Esophagus muscularis mucosa (tissue), 4 donors: Measurements from ENCODE around the gene CXCL17. TPM values are rescaled to one million over a fixed set of nuclear protein-coding genes. Genes with fewer than 3 reads are reported as not detected.

Experiments used
- DNase-seq: peaks from one replicate; pipeline ENCODE4 v3.0.0-alpha.2; 2017; ENCODE audit errors: extremely low spot score
- H3K27ac ChIP-seq, 4 donors: fragments of 200-600 bp; sonication (generic); replicated peaks in 1 of 4; 1 replicate in 3 of 4; 2 replicates in 1 of 4; pipeline ENCODE4 v1.5.1; 2016 to 2019; ENCODE audit warnings: mild to moderate bottlenecking in 1 of 4
- H3K27me3 ChIP-seq, 4 donors: fragments of 200-600 bp; sonication (generic); one replicate each; pipeline versions ENCODE4 v1.5.1 to v1.6.0; 2016 to 2019
- H3K36me3 ChIP-seq, 4 donors: fragments of 200-600 bp; sonication (generic); one replicate each; pipeline ENCODE4 v1.5.1; 2016 to 2019
- H3K4me1 ChIP-seq, 4 donors: fragments of 200-600 bp; sonication (generic); one replicate each; pipeline ENCODE4 v1.5.1; 2016 to 2019
- H3K4me3 ChIP-seq, 4 donors: fragments of 200-600 bp; sonication (generic); 1 replicate in 2 of 4; 2 replicates in 2 of 4; pipeline ENCODE4 v1.5.1; 2016 to 2019; ENCODE audit warnings: mild to moderate bottlenecking in 4 of 4, moderate library complexity in 1 of 4
- H3K9me3 ChIP-seq, 4 donors: fragments of 200-600 bp; sonication (generic); 1 replicate in 3 of 4; 2 replicates in 1 of 4; pipeline ENCODE4 v1.5.1; 2016 to 2019
- CTCF ChIP-seq, 3 experiments: fragments of 200-600 bp in 2 of 3; fragments of 450-650 bp in 1 of 3; sonication (generic) in 2 of 3; IDR thresholded peaks; one replicate each; pipeline ENCODE4 v1.5.1; 2017 to 2019; ENCODE audit warnings: antibody characterized with exemption in 3 of 3, mild to moderate bottlenecking in 2 of 3, moderate library complexity in 1 of 3
- EP300 ChIP-seq: sonication (generic); formaldehyde crosslinking; IDR thresholded peaks from one replicate; pipeline ENCODE4 v1.6.1; 2017; ENCODE audit warnings: antibody characterized with exemption
- POLR2A ChIP-seq: fragments of 450-650 bp; IDR thresholded peaks from one replicate; pipeline ENCODE4 v1.6.1; 2017; ENCODE audit warnings: antibody characterized with exemption, moderate library complexity, mild to moderate bottlenecking, low read depth
- POLR2AphosphoS5 ChIP-seq, 2 donors: sonication (generic); formaldehyde crosslinking; IDR thresholded peaks; one replicate each; pipeline ENCODE4 v1.6.1; 2017; ENCODE audit warnings: antibody characterized with exemption in 2 of 2
- WGBS: methylation state at CpG from one replicate; pipeline ENCODE4 v1.1.5; 2018; 5-methylcytosine and 5-hydroxymethylcytosine counted together
- intact Hi-C: fragments of 100-400 bp; cut with DNase I; formaldehyde crosslinking; loops from one replicate; pipeline ENCODE4 v1.15.1; 2023
- total RNA-seq, 4 donors: library from RNA; depleted of rRNA; stranded (reverse); fragments of >200 nt; gene quantifications; one replicate each; pipeline versions ENCODE4 v1.1.0 to v1.2.1, GENCODE V29; 2016

CXCL17 gene
- total RNA-seq, 4 donors from 2014 or later = 1.2 TPM; not detected in 3

DNA sequence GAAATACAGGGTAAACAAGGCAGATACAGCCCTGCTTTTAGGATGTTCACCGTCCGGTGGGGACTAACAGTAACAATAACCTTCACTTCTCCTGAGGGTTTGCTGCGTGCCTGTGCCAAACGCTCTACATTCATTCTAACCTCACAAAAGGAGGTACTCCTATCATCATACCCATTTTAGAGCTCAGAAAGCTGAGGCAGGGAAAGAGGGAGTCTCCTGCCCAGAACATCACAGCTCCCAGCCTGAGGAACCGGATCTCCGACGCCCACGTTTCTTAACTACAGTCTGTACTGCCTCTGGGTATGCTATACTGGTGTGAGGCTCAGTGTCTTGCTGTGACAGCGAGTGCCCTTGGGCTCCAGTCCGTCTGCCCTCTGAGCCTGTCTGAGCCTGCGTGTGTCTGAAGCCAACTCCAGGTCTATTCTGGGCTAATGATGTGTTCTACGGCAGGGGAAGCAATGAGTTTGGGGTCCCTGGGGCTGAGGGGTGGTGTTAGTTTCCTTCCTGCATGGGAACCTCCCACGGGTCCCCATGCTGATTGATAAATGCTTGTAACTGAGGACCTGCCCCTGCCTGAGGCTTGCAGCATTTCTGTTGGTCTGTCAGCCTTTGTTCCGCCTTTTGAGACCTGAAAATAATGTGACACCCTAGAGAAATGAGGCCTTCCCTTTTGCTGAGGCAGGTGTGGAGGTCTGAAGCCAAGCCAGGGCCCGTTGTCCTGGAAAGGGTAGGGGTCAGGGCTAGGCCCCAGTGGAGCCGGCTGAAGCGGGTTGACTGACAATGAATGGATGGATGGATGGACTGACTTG, 20.4 kb downstream of the CXCL17 start:
- peak overlapping the region; percentile 63 to 81 (median 70) for H3K27ac ChIP-seq
- intact Hi-C loops = no loop called here
- WGBS = 71% methylated on average over 16 of the region's 17 CpGs

GRCh38 chr19:42421591-42422031, 21.1 kb downstream of the CXCL17 start:
- Histone ChIP-seq H3K4me3 (no peak overlapping the region), H3K27ac (peak overlapping the region; percentile 30 to 81 (median 56)), H3K36me3 (peaks cover 0 to 4% (median 0%) of the 10 kb centered on the region in 4 donors), H3K9me3 (no peaks in the 10 kb centered on the region), H3K27me3 (no peaks in the 10 kb centered on the region), H3K4me1 (peaks cover 36 to 45% (median 43%) of the 10 kb centered on the region in 4 donors)
- 76% methylated on average over 7 of the region's 9 CpGs for WGBS
- no peak for DNase-seq
- TF ChIP-seq POLR2AphosphoS5 (IDR thresholded peaks at IDR 0.05) = peak; percentile 38 to 44
- no peak for TF ChIP-seq CTCF (IDR thresholded peaks at IDR 0.05)
- TF ChIP-seq EP300 = no peak
- intact Hi-C loops = no loop called here

More for the DNA sequence above, 20.4 kb downstream of the CXCL17 start:
- peak overlapping the region; percentile 62 to 83 (median 68) for H3K4me3 ChIP-seq
- TF ChIP-seq CTCF (IDR thresholded peaks at IDR 0.05) (no peak), POLR2A (no peak), POLR2AphosphoS5 (IDR thresholded peaks at IDR 0.05) (no peak), EP300 (no peak)
- no peaks in the 10 kb centered on the region for H3K27me3 ChIP-seq
- peaks cover 0 to 4% (median 0%) of the 10 kb centered on the region in 4 donors for H3K36me3 ChIP-seq
- no peaks in the 10 kb centered on the region for H3K9me3 ChIP-seq
- DNase-seq = no peak
- peaks cover 36 to 45% (median 43%) of the 10 kb centered on the region in 4 donors for H3K4me1 ChIP-seq

DNA sequence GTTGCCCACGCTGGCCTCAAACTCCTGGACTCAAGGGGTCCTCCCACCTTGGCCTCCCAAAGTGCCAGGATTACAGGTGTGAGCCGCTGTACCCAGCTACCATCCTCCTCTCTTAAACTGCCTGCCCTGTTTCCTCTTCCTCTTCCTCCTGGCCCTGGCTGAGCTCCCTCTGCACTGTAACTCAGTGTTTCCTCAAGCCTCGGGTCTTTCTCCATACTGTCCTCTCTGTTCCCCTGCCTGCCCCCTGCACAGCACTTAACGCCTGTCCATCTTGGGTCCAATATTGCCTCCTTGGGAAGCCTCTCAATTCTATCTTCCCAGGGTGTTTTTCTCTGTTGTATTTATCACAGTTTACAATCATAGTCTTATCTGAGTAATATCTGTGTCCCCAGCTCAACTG, 21.6 kb downstream of the CXCL17 start:
- intact Hi-C loops = no loop called here
- Histone ChIP-seq H3K27ac (peak overlapping the region; percentile 18 to 38 (median 33)), H3K4me1 (peaks cover 36 to 45% (median 42%) of the 10 kb centered on the region in 4 donors), H3K36me3 (peaks cover 0 to 4% (median 0%) of the 10 kb centered on the region in 4 donors), H3K9me3 (no peaks in the 10 kb centered on the region), H3K27me3 (no peaks in the 10 kb centered on the region), H3K4me3 (no peak overlapping the region)
- TF ChIP-seq POLR2A (no peak), POLR2AphosphoS5 (IDR thresholded peaks at IDR 0.05) (no peak), EP300 (no peak), CTCF (IDR thresholded peaks at IDR 0.05) (no peak)
- DNase-seq = no peak
- 83% methylated on average over 4 of the region's 4 CpGs for WGBS

GRCh38 chr19:42420055-42420544, 22.6 kb downstream of the CXCL17 start:
- DNase-seq = no peak
- WGBS = 42% methylated on average over 9 of the region's 10 CpGs
- no peaks in the 10 kb centered on the region for H3K9me3 ChIP-seq
- H3K36me3 ChIP-seq = peaks cover 0 to 4% (median 0%) of the 10 kb centered on the region in 4 donors
- no peak for TF ChIP-seq POLR2AphosphoS5 (IDR thresholded peaks at IDR 0.05)
- TF ChIP-seq EP300 = no peak
- TF ChIP-seq POLR2A = no peak
- peak; percentile 27 to 42 (median 40) for TF ChIP-seq CTCF (IDR thresholded peaks at IDR 0.05)
- intact Hi-C loops = no loop called here
- H3K27ac ChIP-seq = peak overlapping the region in 1 of 4 donors; percentile 36
- H3K27me3 ChIP-seq = no peaks in the 10 kb centered on the region
- H3K4me1 ChIP-seq = peaks cover 36 to 45% (median 42%) of the 10 kb centered on the region in 4 donors
- no peak overlapping the region for H3K4me3 ChIP-seq
